Adrenal gland (tissue), 5 donors: ENCODE data around the gene GFOD1.

ENCODE experiments used
- POLR2A ChIP-seq, 2 donors: fragments of 450-650 bp; IDR thresholded peaks; one replicate each; pipeline ENCODE4 v1.6.1; 2017; ENCODE audit warnings: antibody characterized with exemption in 2 of 2, mild to moderate bottlenecking in 2 of 2, moderate library complexity in 1 of 2
- TF ChIP-seq, protein P1 (sequence below), 6 experiments: fragments of 450-650 bp in 4 of 6; fragments of 200-600 bp in 2 of 6; sonication (generic) in 1 of 6; IDR thresholded peaks; 1 replicate in 5 of 6; 2 replicates in 1 of 6; pipeline versions ENCODE4 v1.5.1 to v1.8.0; 2016 to 2021; ENCODE audit warnings: antibody characterized with exemption in 6 of 6, mild to moderate bottlenecking in 2 of 6, moderate library complexity in 1 of 6
- donor health status: DM: no; HTN: no; CAD: no.

GRCh38 chr6:13338038-13338437 lies 149.4 kb downstream of the GFOD1 start:
- TF ChIP-seq, protein P1, sequence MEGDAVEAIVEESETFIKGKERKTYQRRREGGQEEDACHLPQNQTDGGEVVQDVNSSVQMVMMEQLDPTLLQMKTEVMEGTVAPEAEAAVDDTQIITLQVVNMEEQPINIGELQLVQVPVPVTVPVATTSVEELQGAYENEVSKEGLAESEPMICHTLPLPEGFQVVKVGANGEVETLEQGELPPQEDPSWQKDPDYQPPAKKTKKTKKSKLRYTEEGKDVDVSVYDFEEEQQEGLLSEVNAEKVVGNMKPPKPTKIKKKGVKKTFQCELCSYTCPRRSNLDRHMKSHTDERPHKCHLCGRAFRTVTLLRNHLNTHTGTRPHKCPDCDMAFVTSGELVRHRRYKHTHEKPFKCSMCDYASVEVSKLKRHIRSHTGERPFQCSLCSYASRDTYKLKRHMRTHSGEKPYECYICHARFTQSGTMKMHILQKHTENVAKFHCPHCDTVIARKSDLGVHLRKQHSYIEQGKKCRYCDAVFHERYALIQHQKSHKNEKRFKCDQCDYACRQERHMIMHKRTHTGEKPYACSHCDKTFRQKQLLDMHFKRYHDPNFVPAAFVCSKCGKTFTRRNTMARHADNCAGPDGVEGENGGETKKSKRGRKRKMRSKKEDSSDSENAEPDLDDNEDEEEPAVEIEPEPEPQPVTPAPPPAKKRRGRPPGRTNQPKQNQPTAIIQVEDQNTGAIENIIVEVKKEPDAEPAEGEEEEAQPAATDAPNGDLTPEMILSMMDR (IDR thresholded peaks at IDR 0.05), result no peak
- TF ChIP-seq POLR2A (IDR thresholded peaks at IDR 0.05), result no peak
